ENCODE data around the gene CSDE1.

Gene CSDE1

GRCh38 chr1:114688526-114688925 lies 69.3 kb downstream of the CSDE1 start:
- TF ChIP-seq CTCF (IDR thresholded peaks at IDR 0.05; ENCODE audit: poor library complexity, severe bottlenecking), result no peak
- no peak overlapping the region for H3K27ac ChIP-seq (ENCODE audit: poor library complexity, severe bottlenecking)
- no peak for ATAC-seq (ENCODE audit: low read depth)

GRCh38 chr1:114685851-114686250 lies 71.9 kb downstream of the CSDE1 start:
- DNase-seq (ENCODE audit: low spot score) (no peak), ATAC-seq (ENCODE audit: low read depth) (no peak)
- TF ChIP-seq CTCF (IDR thresholded peaks at IDR 0.05; ENCODE audit: poor library complexity, severe bottlenecking), result no peak
- no peak overlapping the region for H3K27ac ChIP-seq (ENCODE audit: poor library complexity, severe bottlenecking)
- H3K9me3 ChIP-seq (ENCODE audit: severe bottlenecking), result no peaks in the 10 kb centered on the region
- H3K27me3 ChIP-seq (ENCODE audit: insufficient read depth, poor library complexity, severe bottlenecking), result no peaks in the 10 kb centered on the region
- H3K4me1 ChIP-seq (ENCODE audit: insufficient read depth, poor library complexity, severe bottlenecking), result no peaks in the 10 kb centered on the region
- H3K4me3 ChIP-seq (ENCODE audit: severe bottlenecking), result no peak overlapping the region
- no peaks in the 10 kb centered on the region for H3K36me3 ChIP-seq (ENCODE audit: low read depth)

More at GRCh38 chr1:114688526-114688925, 69.3 kb downstream of the CSDE1 start:
- DNase-seq (ENCODE audit: low spot score), result no peak
- Histone ChIP-seq H3K36me3 (ENCODE audit: low read depth) (no peaks in the 10 kb centered on the region), H3K4me1 (ENCODE audit: insufficient read depth, poor library complexity, severe bottlenecking) (no peaks in the 10 kb centered on the region), H3K4me3 (ENCODE audit: severe bottlenecking) (no peak overlapping the region), H3K27me3 (ENCODE audit: insufficient read depth, poor library complexity, severe bottlenecking) (no peaks in the 10 kb centered on the region), H3K9me3 (ENCODE audit: severe bottlenecking) (no peaks in the 10 kb centered on the region)

- no peaks in the 10 kb centered on the region for H3K9me3 ChIP-seq (ENCODE audit: severe bottlenecking)
- ATAC-seq (ENCODE audit: low read depth) (no peak), DNase-seq (ENCODE audit: low spot score) (no peak)
- no peaks in the 10 kb centered on the region for H3K36me3 ChIP-seq (ENCODE audit: low read depth)
- H3K4me1 ChIP-seq (ENCODE audit: insufficient read depth, poor library complexity, severe bottlenecking), result no peaks in the 10 kb centered on the region
- H3K27ac ChIP-seq (ENCODE audit: poor library complexity, severe bottlenecking), result no peak overlapping the region
- no peak for TF ChIP-seq CTCF (IDR thresholded peaks at IDR 0.05; ENCODE audit: poor library complexity, severe bottlenecking)
- H3K4me3 ChIP-seq (ENCODE audit: severe bottlenecking), result no peak overlapping the region
- H3K27me3 ChIP-seq (ENCODE audit: insufficient read depth, poor library complexity, severe bottlenecking), result no peaks in the 10 kb centered on the region
Observed at GRCh38 chr1:114677691-114678090, 80.1 kb downstream of the CSDE1 start.

GRCh38 chr1:114676115-114676514 lies 81.7 kb downstream of the CSDE1 start:
- no peaks in the 10 kb centered on the region for H3K27me3 ChIP-seq (ENCODE audit: insufficient read depth, poor library complexity, severe bottlenecking)
- ATAC-seq (ENCODE audit: low read depth), result no peak
- TF ChIP-seq CTCF (IDR thresholded peaks at IDR 0.05; ENCODE audit: poor library complexity, severe bottlenecking), result no peak
- H3K27ac ChIP-seq (ENCODE audit: poor library complexity, severe bottlenecking), result no peak overlapping the region
- H3K4me1 ChIP-seq (ENCODE audit: insufficient read depth, poor library complexity, severe bottlenecking), result peaks cover 9% of the 10 kb centered on the region
- H3K9me3 ChIP-seq (ENCODE audit: severe bottlenecking), result no peaks in the 10 kb centered on the region
- H3K36me3 ChIP-seq (ENCODE audit: low read depth), result no peaks in the 10 kb centered on the region
- no peak overlapping the region for H3K4me3 ChIP-seq (ENCODE audit: severe bottlenecking)
- no peak for DNase-seq (ENCODE audit: low spot score)

- Histone ChIP-seq H3K36me3 (ENCODE audit: low read depth) (no peaks in the 10 kb centered on the region), H3K27me3 (ENCODE audit: insufficient read depth, poor library complexity, severe bottlenecking) (no peaks in the 10 kb centered on the region), H3K9me3 (ENCODE audit: severe bottlenecking) (no peaks in the 10 kb centered on the region), H3K4me1 (ENCODE audit: insufficient read depth, poor library complexity, severe bottlenecking) (peaks cover 9% of the 10 kb centered on the region), H3K4me3 (ENCODE audit: severe bottlenecking) (no peak overlapping the region), H3K27ac (ENCODE audit: poor library complexity, severe bottlenecking) (no peak overlapping the region)
- DNase-seq (ENCODE audit: low spot score), result no peak
- TF ChIP-seq CTCF (IDR thresholded peaks at IDR 0.05; ENCODE audit: poor library complexity, severe bottlenecking), result no peak
- ATAC-seq (ENCODE audit: low read depth), result no peak
Observed at GRCh38 chr1:114671939-114672275, 85.9 kb downstream of the CSDE1 start.

Measured in RWPE2 (cell line).